Ascending aorta (tissue), 2 donors: ENCODE results near the gene CFAP141. TPM values are rescaled to one million over a fixed set of nuclear protein-coding genes. Genes with fewer than 3 reads are reported as not detected.
A peak's percentile ranks its signal among the peaks of the same experiment; 100 is the strongest.

Experiments
- DNase-seq, 2 donors: peaks; one replicate each; pipeline ENCODE4 v3.0.0-alpha.2; 2019; ENCODE audit warnings: low spot score in 2 of 2
- H3K27ac ChIP-seq, 2 donors: fragments of 200-600 bp; sonication (generic); one replicate each; pipeline ENCODE4 v1.5.1; 2016 to 2017; ENCODE audit warnings: mild to moderate bottlenecking in 1 of 2
- H3K27me3 ChIP-seq: fragments of 200-600 bp; sonication (generic); one replicate; pipeline ENCODE4 v1.5.1; 2017
- H3K36me3 ChIP-seq, 2 donors: fragments of 200-600 bp; sonication (generic); one replicate each; pipeline ENCODE4 v1.5.1; 2016
- H3K4me1 ChIP-seq, 2 donors: fragments of 200-600 bp; sonication (generic); one replicate each; pipeline ENCODE4 v1.5.1; 2016 to 2017; ENCODE audit warnings: mild to moderate bottlenecking in 1 of 2
- H3K4me3 ChIP-seq, 2 donors: fragments of 200-600 bp; sonication (generic); one replicate each; pipeline ENCODE4 v1.5.1; 2016 to 2017; ENCODE audit warnings: mild to moderate bottlenecking in 1 of 2
- H3K9me3 ChIP-seq, 2 donors: fragments of 200-600 bp; sonication (generic); one replicate each; pipeline ENCODE4 v1.5.1; 2016
- intact Hi-C: fragments of 100-400 bp; cut with DNase I; formaldehyde crosslinking; loops from one replicate; pipeline ENCODE4 v1.15.1; 2023
- total RNA-seq: library from RNA; depleted of rRNA; stranded (reverse); fragments of >200 nt; gene quantifications from one replicate; pipeline ENCODE4 v1.1.0, GENCODE V29; 2016
- TF ChIP-seq, protein P1 (sequence below), 3 experiments: fragments of 200-600 bp in 2 of 3; fragments of 450-650 bp in 1 of 3; sonication (generic) in 2 of 3; IDR thresholded peaks; one replicate each; pipeline ENCODE4 v1.5.1; 2016 to 2019; ENCODE audit warnings: antibody characterized with exemption in 3 of 3, mild to moderate bottlenecking in 1 of 3, moderate library complexity in 1 of 3

The CFAP141 gene
- total RNA-seq, 1 donor from 2014 or later = not detected

DNA sequence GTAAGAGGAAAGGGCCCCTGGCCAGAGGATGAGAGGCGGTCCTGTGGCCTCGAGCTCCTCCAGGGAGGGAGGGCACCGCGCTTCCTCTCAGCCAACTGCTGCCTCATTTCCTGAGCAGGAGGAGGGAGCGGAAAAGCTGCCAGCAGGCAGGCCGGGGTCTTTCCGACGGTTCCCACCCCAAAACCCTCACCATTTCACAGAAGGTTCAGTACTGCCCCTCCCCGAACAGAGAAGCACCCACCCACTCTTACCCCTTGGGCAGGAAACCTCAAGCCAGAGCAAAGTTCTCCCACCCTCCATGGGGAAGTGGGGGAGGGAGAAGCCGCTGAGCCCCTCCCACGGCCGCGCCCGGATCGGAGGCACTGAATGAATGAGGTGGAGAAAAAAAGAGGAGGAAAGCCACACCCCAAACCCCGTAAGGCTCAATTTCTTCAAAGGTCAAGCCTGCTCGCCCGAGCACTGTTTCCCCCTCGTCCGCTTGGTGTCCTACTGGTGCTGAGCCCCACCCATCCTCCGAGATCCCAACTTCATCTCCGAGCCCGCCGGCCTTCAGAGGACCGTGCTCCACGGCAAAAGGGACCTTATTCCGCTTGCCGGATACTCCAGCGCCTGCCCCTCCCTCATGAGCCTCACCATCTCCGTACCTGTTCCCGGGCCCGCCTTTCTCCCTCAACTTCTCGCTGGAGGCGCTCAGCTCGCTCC lies 23.6 kb downstream of the CFAP141 start:
- Histone ChIP-seq H3K4me1 (peaks cover 17 to 40% of the 10 kb centered on the region in 2 donors), H3K36me3 (peaks cover 0 to 11% of the 10 kb centered on the region in 2 donors), H3K4me3 (peak overlapping the region; percentile 76 to 88), H3K9me3 (no peaks in the 10 kb centered on the region), H3K27ac (peak overlapping the region; percentile 81 to 89), H3K27me3 (no peaks in the 10 kb centered on the region)
- peak; percentile 33 to 86 for DNase-seq
- intact Hi-C loops = loop anchor here (1.0 to 5.0 kb wide), 3 partner anchors 38 to 192 kb away; partner anchors contain the start of genes HAX1, RPS27 and UBAP2L
- TF ChIP-seq, protein P1, sequence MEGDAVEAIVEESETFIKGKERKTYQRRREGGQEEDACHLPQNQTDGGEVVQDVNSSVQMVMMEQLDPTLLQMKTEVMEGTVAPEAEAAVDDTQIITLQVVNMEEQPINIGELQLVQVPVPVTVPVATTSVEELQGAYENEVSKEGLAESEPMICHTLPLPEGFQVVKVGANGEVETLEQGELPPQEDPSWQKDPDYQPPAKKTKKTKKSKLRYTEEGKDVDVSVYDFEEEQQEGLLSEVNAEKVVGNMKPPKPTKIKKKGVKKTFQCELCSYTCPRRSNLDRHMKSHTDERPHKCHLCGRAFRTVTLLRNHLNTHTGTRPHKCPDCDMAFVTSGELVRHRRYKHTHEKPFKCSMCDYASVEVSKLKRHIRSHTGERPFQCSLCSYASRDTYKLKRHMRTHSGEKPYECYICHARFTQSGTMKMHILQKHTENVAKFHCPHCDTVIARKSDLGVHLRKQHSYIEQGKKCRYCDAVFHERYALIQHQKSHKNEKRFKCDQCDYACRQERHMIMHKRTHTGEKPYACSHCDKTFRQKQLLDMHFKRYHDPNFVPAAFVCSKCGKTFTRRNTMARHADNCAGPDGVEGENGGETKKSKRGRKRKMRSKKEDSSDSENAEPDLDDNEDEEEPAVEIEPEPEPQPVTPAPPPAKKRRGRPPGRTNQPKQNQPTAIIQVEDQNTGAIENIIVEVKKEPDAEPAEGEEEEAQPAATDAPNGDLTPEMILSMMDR (IDR thresholded peaks at IDR 0.05) = no peak

DNA sequence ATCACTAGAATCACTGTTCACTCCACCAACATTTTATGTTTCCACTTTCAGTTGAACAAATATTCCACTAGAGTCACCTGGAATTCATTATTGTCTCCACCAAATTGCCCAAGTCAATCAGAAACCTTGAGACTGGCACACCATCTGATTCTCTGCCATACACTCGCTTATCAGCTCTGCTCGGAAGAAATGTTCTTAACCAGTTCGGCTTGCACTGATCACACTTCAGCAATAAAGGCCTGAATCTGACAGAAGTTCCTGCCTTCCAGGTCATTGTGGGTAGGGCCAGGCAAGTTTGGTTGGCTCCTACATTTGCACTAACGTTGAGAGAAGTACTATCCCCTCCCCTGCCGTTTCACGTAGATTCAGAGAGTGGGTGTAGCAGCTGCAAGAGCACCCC lies 24.2 kb downstream of the CFAP141 start:
- Histone ChIP-seq H3K9me3 (no peaks in the 10 kb centered on the region), H3K27ac (peak overlapping the region; percentile 81 to 89), H3K4me1 (peaks cover 17 to 43% of the 10 kb centered on the region in 2 donors), H3K36me3 (peaks cover 0 to 11% of the 10 kb centered on the region in 2 donors), H3K4me3 (peak overlapping the region; percentile 76 to 88), H3K27me3 (no peaks in the 10 kb centered on the region)
- intact Hi-C loops = loop anchor here (2.0 to 5.0 kb wide), 2 partner anchors 90 to 191 kb away; partner anchors contain the start of genes HAX1 and RPS27
- no peak for DNase-seq
- TF ChIP-seq, protein P1 (IDR thresholded peaks at IDR 0.05) = no peak

DNA sequence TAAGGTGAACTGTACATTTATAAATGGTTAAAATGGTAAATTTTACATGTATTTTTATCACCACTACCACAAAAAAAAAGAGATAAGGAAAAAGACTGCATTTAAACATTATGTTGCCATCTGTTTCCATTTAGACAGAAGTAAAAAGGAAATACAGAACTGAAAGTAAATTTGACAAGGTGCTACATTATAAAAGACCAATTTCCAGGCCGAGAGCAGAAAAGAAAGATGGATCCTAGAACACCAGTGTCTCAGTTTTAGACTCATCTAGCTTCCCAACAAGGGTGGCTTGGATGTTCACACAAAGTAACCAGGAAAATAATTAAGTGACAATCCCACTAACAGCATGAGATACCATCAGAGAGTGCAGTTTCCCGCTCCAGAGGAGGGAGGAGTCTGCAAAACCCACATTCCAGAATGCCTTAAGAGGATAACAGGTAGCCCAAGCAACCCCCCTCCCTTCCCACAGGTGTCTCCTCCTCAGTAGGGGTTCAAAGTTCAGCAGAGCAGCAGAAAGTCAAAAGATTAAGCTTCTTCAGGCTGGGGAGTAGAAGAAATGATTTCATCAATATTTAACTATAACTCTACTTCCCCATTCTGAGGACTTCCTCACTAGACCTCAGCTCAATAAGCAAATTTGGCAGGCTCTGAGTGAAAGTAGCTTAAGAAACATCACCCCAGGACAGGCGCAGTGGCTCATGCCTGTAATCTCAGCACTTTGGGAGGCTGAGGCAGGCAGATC lies 26.0 kb downstream of the CFAP141 start:
- Histone ChIP-seq H3K9me3 (no peaks in the 10 kb centered on the region), H3K27me3 (no peaks in the 10 kb centered on the region), H3K4me1 (peaks cover 17 to 50% of the 10 kb centered on the region in 2 donors), H3K4me3 (peak overlapping the region in 1 of 2 donors; percentile 88), H3K36me3 (peaks cover 3 to 19% of the 10 kb centered on the region in 2 donors), H3K27ac (peak overlapping the region in 1 of 2 donors; percentile 11)
- intact Hi-C loops = loop anchor here (5.0 kb wide), 1 partner anchor 92 kb away; the partner anchor contains the start of gene HAX1
- no peak for DNase-seq
- TF ChIP-seq, protein P1 (IDR thresholded peaks at IDR 0.05) = no peak

DNA sequence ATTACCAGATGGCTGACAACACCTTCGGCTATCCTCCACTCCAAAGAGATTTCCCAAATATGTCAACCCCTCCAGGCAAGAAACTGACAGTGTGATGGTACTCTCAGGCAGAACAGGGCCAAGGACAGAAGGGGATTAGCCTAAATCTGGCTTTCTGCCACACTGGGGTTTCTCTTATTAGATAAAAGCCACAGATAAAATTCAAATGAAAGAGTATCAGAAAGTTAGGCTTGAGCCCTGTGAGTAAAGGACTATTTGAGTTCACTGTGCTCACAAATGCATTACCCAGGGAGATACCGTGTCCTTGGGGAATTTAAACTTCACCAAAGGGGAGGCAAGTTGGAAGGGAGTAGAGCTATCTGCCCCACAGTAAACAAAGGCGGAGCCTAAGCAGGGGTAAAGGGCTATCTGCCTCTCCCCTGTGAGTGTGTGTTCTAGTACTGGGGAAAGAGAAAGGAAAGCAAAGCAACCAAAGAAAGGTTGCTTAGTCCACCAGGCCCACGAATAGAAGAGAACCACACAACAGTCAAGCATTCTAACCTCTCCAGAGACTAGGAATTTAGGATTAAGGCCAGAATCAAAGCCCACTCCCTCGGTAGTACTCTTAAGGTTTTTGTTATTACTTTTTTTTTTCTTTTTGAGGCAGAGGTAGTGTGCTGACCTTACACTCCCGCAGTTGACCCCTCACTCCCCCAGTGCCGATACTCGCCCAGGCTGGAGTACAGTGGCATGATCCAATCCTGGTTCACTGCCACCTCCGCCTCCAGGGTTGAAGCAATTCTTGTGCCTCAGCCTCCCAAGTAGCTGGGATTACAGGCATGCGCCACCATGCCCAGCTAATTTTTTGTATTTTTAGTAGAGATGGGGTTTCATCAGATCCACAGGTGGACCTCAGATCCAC lies 27.0 kb downstream of the CFAP141 start:
- H3K4me3 ChIP-seq = no peak overlapping the region
- peaks cover 10 to 26% of the 10 kb centered on the region in 2 donors for H3K36me3 ChIP-seq
- TF ChIP-seq, protein P1 (IDR thresholded peaks at IDR 0.05) = no peak
- peak overlapping the region in 1 of 2 donors; percentile 49 for H3K27ac ChIP-seq
- H3K4me1 ChIP-seq = peaks cover 17 to 50% of the 10 kb centered on the region in 2 donors
- intact Hi-C loops = no loop called here
- DNase-seq = no peak
- no peaks in the 10 kb centered on the region for H3K27me3 ChIP-seq
- no peaks in the 10 kb centered on the region for H3K9me3 ChIP-seq

DNA sequence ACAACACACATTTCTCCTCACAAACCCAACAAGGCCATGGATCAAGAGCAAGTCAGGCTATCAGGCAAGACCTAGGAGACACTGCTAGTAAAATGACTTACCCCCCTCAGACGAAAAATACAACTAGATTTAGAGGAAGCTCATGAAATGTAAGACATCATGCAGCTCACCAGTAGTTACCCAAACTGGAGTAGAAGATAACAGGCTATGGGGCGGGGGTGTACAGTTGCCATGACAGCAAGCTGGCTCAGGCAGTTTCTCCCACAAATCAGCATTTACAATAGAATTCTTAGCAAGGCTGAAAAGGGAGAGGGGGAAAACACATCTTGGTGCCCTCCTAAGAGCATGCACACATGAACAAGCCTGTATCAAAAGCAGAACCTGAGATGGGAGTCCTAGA lies 28.1 kb downstream of the CFAP141 start:
- Histone ChIP-seq H3K4me1 (peaks cover 17 to 50% of the 10 kb centered on the region in 2 donors), H3K27ac (peak overlapping the region in 1 of 2 donors; percentile 23), H3K27me3 (no peaks in the 10 kb centered on the region), H3K36me3 (peaks cover 14 to 37% of the 10 kb centered on the region in 2 donors), H3K4me3 (no peak overlapping the region), H3K9me3 (no peaks in the 10 kb centered on the region)
- intact Hi-C loops = no loop called here
- TF ChIP-seq, protein P1 (IDR thresholded peaks at IDR 0.05) = no peak
- DNase-seq = no peak
